Loucy (cell line): ENCODE results near the gene PSMB3.

Experiments
- H2AFZ ChIP-seq: fragments of 200-600 bp; sonication (generic); 2 replicates; pipeline ENCODE4 v1.6.0; 2016; ENCODE audit warnings: antibody characterized with exemption, mild to moderate bottlenecking, low read length, moderate library complexity
- H3F3A ChIP-seq: fragments of 200-600 bp; 2 replicates; pipeline ENCODE4 v1.6.0; 2016; ENCODE audit warnings: antibody characterized with exemption, low read depth, mild to moderate bottlenecking
- H3K27me3 ChIP-seq: fragments of 200-600 bp; sonication (generic); 2 replicates; pipeline ENCODE4 v1.6.1; 2014; ENCODE audit warnings: low read length, mild to moderate bottlenecking; ENCODE audit not compliant: insufficient read depth, poor library complexity, severe bottlenecking
- H3K36me3 ChIP-seq: fragments of 200-600 bp; sonication (generic); 2 replicates; pipeline ENCODE4 v1.6.1; 2016; ENCODE audit warnings: low read length; ENCODE audit not compliant: insufficient read depth
- H3K4me1 ChIP-seq: fragments of 200-600 bp; sonication (generic); 2 replicates; pipeline ENCODE4 v1.5.1; 2014; ENCODE audit warnings: low read length, mild to moderate bottlenecking; ENCODE audit not compliant: insufficient read depth, poor library complexity, severe bottlenecking
- H3K4me2 ChIP-seq: fragments of 200-600 bp; sonication (generic); 2 replicates; pipeline ENCODE4 v1.6.0; 2014; ENCODE audit warnings: antibody characterized with exemption, low read length, low read depth, mild to moderate bottlenecking; ENCODE audit not compliant: poor library complexity, severe bottlenecking
- H3K4me3 ChIP-seq: fragments of 200-600 bp; sonication (generic); 2 replicates; pipeline ENCODE4 v1.5.1; 2014; ENCODE audit warnings: low read length, mild to moderate bottlenecking, mixed read lengths; ENCODE audit not compliant: poor library complexity, severe bottlenecking
- H3K79me2 ChIP-seq: fragments of 200-600 bp; sonication (generic); 2 replicates; pipeline ENCODE4 v1.6.1; 2014; ENCODE audit warnings: low read length; ENCODE audit not compliant: insufficient read depth
- H3K9ac ChIP-seq: fragments of 200-600 bp; sonication (generic); 2 replicates; pipeline ENCODE4 v1.6.0; 2014; ENCODE audit warnings: mild to moderate bottlenecking, low read depth, low read length, moderate library complexity; ENCODE audit not compliant: poor library complexity, severe bottlenecking
- H3K9me2 ChIP-seq: fragments of 200-600 bp; sonication (generic); replicated peaks from 2 replicates; pipeline ENCODE4 v1.6.1; 2016; ENCODE audit warnings: low read depth, low read length, mixed read lengths
- H3K9me3 ChIP-seq: fragments of 200-600 bp; sonication (generic); 2 replicates; pipeline ENCODE4 v1.6.1; 2014; ENCODE audit warnings: mild to moderate bottlenecking, antibody characterized with exemption, low read length, low read depth; ENCODE audit not compliant: insufficient read depth
- H4K20me1 ChIP-seq: fragments of 200-600 bp; sonication (generic); 2 replicates; pipeline ENCODE4 v1.6.0; 2014; ENCODE audit warnings: antibody characterized with exemption, low read length, mild to moderate bottlenecking; ENCODE audit not compliant: insufficient read depth, poor library complexity, severe bottlenecking
- EZH2phosphoT487 ChIP-seq: fragments of 200-600 bp; IDR thresholded peaks from 2 replicates; pipeline ENCODE4 v1.6.1; 2018; ENCODE audit warnings: antibody characterized with exemption, mild to moderate bottlenecking, moderate library complexity, borderline replicate concordance
- TF ChIP-seq, protein P1 (sequence below): fragments of 200-600 bp; sonication (generic); conservative IDR thresholded peaks from 2 replicates; pipeline ENCODE4 v1.5.1; 2014; ENCODE audit warnings: mild to moderate bottlenecking, antibody characterized with exemption, low read length

Gene PSMB3

GRCh38 chr17:38752308-38753070 is at the start of gene PSMB3:
TSS of gene PSMB3 (plus strand) at chr17:38752741. CDS start at chr17:38752827, 86 bp downstream.
- Histone ChIP-seq H2AFZ (peak within 1 kb of the TSS; percentile 94), H4K20me1 (peaks cover 7% of the 10 kb centered on the region), H3K36me3 (peaks cover 9% of the 10 kb centered on the region; the same call in 1 of the 2 replicates), H3K27me3 (no peaks in the 10 kb centered on the region), H3K4me1 (peaks cover 23% of the 10 kb centered on the region), H3K4me3 (peak within 1 kb of the TSS; percentile 87), H3K9me3 (no peaks in the 10 kb centered on the region), H3K4me2 (peak within 1 kb of the TSS; percentile 96), H3K9me2 (no peaks in the 10 kb centered on the region), H3K9ac (peak within 1 kb of the TSS; percentile 85), H3K79me2 (peaks cover 36% of the 10 kb centered on the region), H3F3A (peaks cover 11% of the 10 kb centered on the region; the same call in 1 of the 2 replicates)
- no peak for TF ChIP-seq EZH2phosphoT487
- TF ChIP-seq, protein P1, sequence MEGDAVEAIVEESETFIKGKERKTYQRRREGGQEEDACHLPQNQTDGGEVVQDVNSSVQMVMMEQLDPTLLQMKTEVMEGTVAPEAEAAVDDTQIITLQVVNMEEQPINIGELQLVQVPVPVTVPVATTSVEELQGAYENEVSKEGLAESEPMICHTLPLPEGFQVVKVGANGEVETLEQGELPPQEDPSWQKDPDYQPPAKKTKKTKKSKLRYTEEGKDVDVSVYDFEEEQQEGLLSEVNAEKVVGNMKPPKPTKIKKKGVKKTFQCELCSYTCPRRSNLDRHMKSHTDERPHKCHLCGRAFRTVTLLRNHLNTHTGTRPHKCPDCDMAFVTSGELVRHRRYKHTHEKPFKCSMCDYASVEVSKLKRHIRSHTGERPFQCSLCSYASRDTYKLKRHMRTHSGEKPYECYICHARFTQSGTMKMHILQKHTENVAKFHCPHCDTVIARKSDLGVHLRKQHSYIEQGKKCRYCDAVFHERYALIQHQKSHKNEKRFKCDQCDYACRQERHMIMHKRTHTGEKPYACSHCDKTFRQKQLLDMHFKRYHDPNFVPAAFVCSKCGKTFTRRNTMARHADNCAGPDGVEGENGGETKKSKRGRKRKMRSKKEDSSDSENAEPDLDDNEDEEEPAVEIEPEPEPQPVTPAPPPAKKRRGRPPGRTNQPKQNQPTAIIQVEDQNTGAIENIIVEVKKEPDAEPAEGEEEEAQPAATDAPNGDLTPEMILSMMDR, result no peak

DNA sequence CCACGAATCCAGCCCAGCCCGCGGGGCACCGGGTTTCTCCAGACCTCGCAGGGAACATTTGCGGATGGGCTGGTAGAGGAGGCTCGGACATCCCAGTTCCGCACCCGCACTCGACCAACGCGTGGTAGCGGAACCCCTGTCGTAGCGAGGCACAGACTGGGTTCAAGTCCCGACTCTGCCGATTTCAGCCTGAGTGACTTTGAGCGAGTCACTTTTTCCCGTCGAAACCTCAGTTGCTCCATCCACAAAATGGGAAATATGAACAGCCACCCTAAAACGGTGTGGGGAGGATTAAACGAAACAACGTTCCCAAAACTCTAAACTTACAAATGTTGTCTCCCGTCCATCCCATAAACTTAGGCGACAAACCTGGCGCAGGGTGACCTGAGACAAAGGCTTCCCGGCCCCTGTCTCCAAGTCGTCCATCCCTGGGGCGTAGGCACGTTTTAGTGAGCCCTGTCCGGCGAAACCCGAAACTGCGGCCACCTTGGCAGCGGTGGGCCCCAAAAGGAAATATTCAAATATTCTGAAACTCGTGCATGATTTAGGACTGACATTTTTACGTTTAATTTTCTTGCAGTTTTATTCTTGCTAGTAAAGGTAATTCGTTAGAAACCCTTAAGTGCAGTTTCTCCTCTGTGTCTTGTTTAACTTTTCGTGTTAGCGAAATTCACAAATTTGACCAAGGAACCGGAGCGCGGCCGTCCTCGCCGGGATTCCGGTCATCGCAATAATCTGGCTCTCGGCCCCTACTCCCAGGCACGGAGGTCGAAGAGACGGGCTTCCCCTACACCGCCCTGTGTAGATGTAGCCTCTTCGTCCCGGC is 49.4 kb upstream of the PSMB3 start:
- Histone ChIP-seq H4K20me1 (peaks cover 24% of the 10 kb centered on the region), H3K36me3 (no peaks in the 10 kb centered on the region), H3K9ac (peak overlapping the region; percentile 99), H3K9me2 (no peaks in the 10 kb centered on the region), H3K4me2 (peak overlapping the region; percentile 92), H3F3A (peaks cover 7% of the 10 kb centered on the region), H3K4me1 (peaks cover 39% of the 10 kb centered on the region), H2AFZ (peak overlapping the region; percentile 73), H3K4me3 (peak overlapping the region; percentile 99), H3K9me3 (no peaks in the 10 kb centered on the region), H3K27me3 (no peaks in the 10 kb centered on the region), H3K79me2 (peaks cover 46% of the 10 kb centered on the region)
- no peak for TF ChIP-seq EZH2phosphoT487
- TF ChIP-seq, protein P1, result no peak

GRCh38 chr17:38703742-38704605 is 48.6 kb upstream of the PSMB3 start:
- Histone ChIP-seq H3K9ac (peak overlapping the region; percentile 99), H4K20me1 (peaks cover 29% of the 10 kb centered on the region), H3K9me3 (no peaks in the 10 kb centered on the region), H3K79me2 (peaks cover 53% of the 10 kb centered on the region), H3K9me2 (no peaks in the 10 kb centered on the region), H3F3A (peaks cover 7% of the 10 kb centered on the region), H3K4me1 (peaks cover 40% of the 10 kb centered on the region), H3K27me3 (no peaks in the 10 kb centered on the region), H2AFZ (peak overlapping the region; percentile 73), H3K4me3 (peak overlapping the region; percentile 99), H3K36me3 (no peaks in the 10 kb centered on the region; the same call in 1 of the 2 replicates), H3K4me2 (peak overlapping the region; percentile 92)
- TF ChIP-seq, protein P1, result no peak
- no peak for TF ChIP-seq EZH2phosphoT487
